Activated CD4-positive, alpha-beta T cell treated with anti-CD3 and anti-CD28 coated beads, Interleukin-2, amount 50 U/mL, for 16 hours (primary cell): ENCODE measurements around the gene PGM5.
"Not testable (repeated sequence)": the region's sequence is repeated elsewhere in the genome, so short reads cannot be mapped to it uniquely, and the experiment has no call there.

Source experiments
- DNase-seq: peaks from one replicate; pipeline ENCODE4 v3.0.0-alpha.2; 2020

PGM5 gene

GRCh38 chr9:68383894-68384293 is 27.5 kb downstream of the PGM5 start:
- DNase-seq: not testable (repeated sequence)

GRCh38 chr9:68389558-68389957 is 33.1 kb downstream of the PGM5 start:
- DNase-seq: not testable (repeated sequence)

- not testable (repeated sequence) for DNase-seq
Observed at GRCh38 chr9:68390737-68391136, 34.3 kb downstream of the PGM5 start.

- not testable (repeated sequence) for DNase-seq
Observed at GRCh38 chr9:68396411-68397094, 40.1 kb downstream of the PGM5 start.

GRCh38 chr9:68397095-68397423 is 40.6 kb downstream of the PGM5 start:
- DNase-seq: not testable (repeated sequence)

- not testable (repeated sequence) for DNase-seq
Observed at GRCh38 chr9:68397796-68398195, 41.4 kb downstream of the PGM5 start.

GRCh38 chr9:68398324-68398723 is 41.9 kb downstream of the PGM5 start:
- DNase-seq: not testable (repeated sequence)

GRCh38 chr9:68404421-68405185 is 48.2 kb downstream of the PGM5 start:
- DNase-seq: not testable (repeated sequence)

GRCh38 chr9:68411865-68412264 is 55.5 kb downstream of the PGM5 start:
- not testable (repeated sequence) for DNase-seq

- not testable (repeated sequence) for DNase-seq
Observed at GRCh38 chr9:68412754-68413153, 56.3 kb downstream of the PGM5 start.

GRCh38 chr9:68415065-68415464 is 58.7 kb downstream of the PGM5 start:
- DNase-seq: not testable (repeated sequence)

- DNase-seq: peak; percentile 11
Observed at GRCh38 chr9:68416936-68417564, 60.6 kb downstream of the PGM5 start.

GRCh38 chr9:68417762-68418161 is 61.4 kb downstream of the PGM5 start:
- no peak for DNase-seq

- DNase-seq: no peak
Observed at GRCh38 chr9:68418259-68418845, 61.9 kb downstream of the PGM5 start.

- no peak for DNase-seq
Observed at GRCh38 chr9:68419901-68420300, 63.5 kb downstream of the PGM5 start.

GRCh38 chr9:68426755-68427154 is 70.3 kb downstream of the PGM5 start:
- DNase-seq: no peak

GRCh38 chr9:68427216-68427977 is 71.0 kb downstream of the PGM5 start:
- DNase-seq: no peak

GRCh38 chr9:68428481-68428880 is 72.1 kb downstream of the PGM5 start:
- DNase-seq: no peak

GRCh38 chr9:68429631-68430030 is 73.2 kb downstream of the PGM5 start:
- no peak for DNase-seq

GRCh38 chr9:68431307-68431706 is 74.9 kb downstream of the PGM5 start:
- DNase-seq: no peak

- DNase-seq: no peak
Observed at GRCh38 chr9:68433531-68434110, 77.2 kb downstream of the PGM5 start.

GRCh38 chr9:68437785-68438184 is 81.4 kb downstream of the PGM5 start:
- DNase-seq: no peak
